SJSA1 (cell line): Measurements from ENCODE around the gene BLM. TPM values are rescaled to one million over a fixed set of nuclear protein-coding genes. Genes with fewer than 3 reads are reported as not detected.
"Not testable (repeated sequence)": the region's sequence is repeated elsewhere in the genome, so short reads cannot be mapped to it uniquely, and the experiment has no call there.

Source experiments
- DNase-seq, 2 experiments: peaks; one replicate each; pipeline ENCODE4 v3.0.0-alpha.2; 2015 to 2020; ENCODE audit warnings: low spot score in 2 of 2, low read depth in 1 of 2
- H3K27ac ChIP-seq: fragments of 250-450 bp; sonication (Bioruptor Pico); 2 replicates; pipeline ENCODE4 v1.5.1; 2020; ENCODE audit warnings: mild to moderate bottlenecking, moderate library complexity
- H3K27me3 ChIP-seq: fragments of 250-450 bp; sonication (Bioruptor Pico); replicated peaks from 2 replicates; pipeline ENCODE4 v1.5.1; 2020; ENCODE audit warnings: mild to moderate bottlenecking, moderate library complexity
- H3K36me3 ChIP-seq: fragments of 250-450 bp; sonication (Bioruptor Pico); 2 replicates; pipeline ENCODE4 v1.5.1; 2020; ENCODE audit warnings: mild to moderate bottlenecking
- H3K4me1 ChIP-seq: fragments of 250-450 bp; sonication (Bioruptor Pico); replicated peaks from 2 replicates; pipeline ENCODE4 v1.6.1; 2021; ENCODE audit warnings: mild to moderate bottlenecking
- H3K4me3 ChIP-seq: fragments of 250-450 bp; sonication (Bioruptor Pico); 2 replicates; pipeline ENCODE4 v1.5.1; 2020; ENCODE audit warnings: mild to moderate bottlenecking
- H3K9me3 ChIP-seq: fragments of 250-450 bp; sonication (Bioruptor Pico); replicated peaks from 2 replicates; pipeline ENCODE4 v1.5.1; 2020; ENCODE audit warnings: mild to moderate bottlenecking
- total RNA-seq: library from RNA; depleted of rRNA; stranded (reverse); fragments of >200 nt; shearing (Covaris generic); gene quantifications from 2 replicates; pipeline ENCODE4 v1.2.3, GENCODE V29; 2014

BLM gene
- total RNA-seq, 1 experiment from 2014 or later: 25.0 TPM

GRCh38 chr15:90683876-90684275, 33.3 kb upstream of the BLM start:
- H3K4me1 ChIP-seq: peaks cover 55% of the 10 kb centered on the region
- H3K27me3 ChIP-seq: no peaks in the 10 kb centered on the region
- H3K36me3 ChIP-seq: no peaks in the 10 kb centered on the region
- peak overlapping the region; percentile 76 for H3K27ac ChIP-seq
- H3K4me3 ChIP-seq: no peak overlapping the region
- peak; percentile 85 to 92 for DNase-seq
- no peaks in the 10 kb centered on the region for H3K9me3 ChIP-seq

- Histone ChIP-seq H3K27ac (peak overlapping the region; percentile 76), H3K9me3 (no peaks in the 10 kb centered on the region), H3K27me3 (no peaks in the 10 kb centered on the region), H3K36me3 (no peaks in the 10 kb centered on the region), H3K4me1 (peaks cover 55% of the 10 kb centered on the region), H3K4me3 (no peak overlapping the region)
- no peak for DNase-seq
Observed at GRCh38 chr15:90684281-90684680, 32.9 kb upstream of the BLM start.

GRCh38 chr15:90685591-90686434, 31.3 kb upstream of the BLM start:
- Histone ChIP-seq H3K4me3 (no peak overlapping the region), H3K27me3 (no peaks in the 10 kb centered on the region), H3K4me1 (peaks cover 43% of the 10 kb centered on the region), H3K27ac (peak overlapping the region; percentile 12; the same call in 1 of the 2 replicates), H3K9me3 (no peaks in the 10 kb centered on the region), H3K36me3 (no peaks in the 10 kb centered on the region)
- DNase-seq: no peak

- Histone ChIP-seq H3K4me3 (no peak overlapping the region), H3K36me3 (no peaks in the 10 kb centered on the region), H3K27ac (peak overlapping the region; percentile 12; the same call in 1 of the 2 replicates), H3K4me1 (peaks cover 35% of the 10 kb centered on the region), H3K27me3 (no peaks in the 10 kb centered on the region), H3K9me3 (no peaks in the 10 kb centered on the region)
- DNase-seq: peak in 1 of 2 experiments; percentile 23
Observed at GRCh38 chr15:90686435-90687218, 30.5 kb upstream of the BLM start.

GRCh38 chr15:90689326-90689961, 27.7 kb upstream of the BLM start:
- not testable (repeated sequence) for H3K27me3 ChIP-seq, H3K9me3 ChIP-seq, H3K4me3 ChIP-seq, H3K27ac ChIP-seq, H3K36me3 ChIP-seq, DNase-seq
- H3K4me1 ChIP-seq: peaks cover 11% of the 10 kb centered on the region

GRCh38 chr15:90690585-90690984, 26.6 kb upstream of the BLM start:
- Histone ChIP-seq H3K27ac (no peak overlapping the region), H3K36me3 (no peaks in the 10 kb centered on the region), H3K4me3 (no peak overlapping the region), H3K9me3 (no peaks in the 10 kb centered on the region), H3K4me1 (peaks cover 7% of the 10 kb centered on the region), H3K27me3 (no peaks in the 10 kb centered on the region)
- no peak for DNase-seq

- no peak for DNase-seq
- H3K27ac ChIP-seq: no peak overlapping the region
Observed at GRCh38 chr15:90691369-90691768, 25.8 kb upstream of the BLM start.

GRCh38 chr15:90691982-90692773, 25.0 kb upstream of the BLM start:
- Histone ChIP-seq H3K27me3 (no peaks in the 10 kb centered on the region), H3K4me1 (no peaks in the 10 kb centered on the region), H3K27ac (no peak overlapping the region)

More at GRCh38 chr15:90691369-90691768, 25.8 kb upstream of the BLM start:
- H3K9me3 ChIP-seq: no peaks in the 10 kb centered on the region
- H3K4me1 ChIP-seq: peaks cover 6% of the 10 kb centered on the region
- H3K4me3 ChIP-seq: no peak overlapping the region
- H3K27me3 ChIP-seq: no peaks in the 10 kb centered on the region
- H3K36me3 ChIP-seq: no peaks in the 10 kb centered on the region

GRCh38 chr15:90694987-90695386, 22.2 kb upstream of the BLM start:
- Histone ChIP-seq H3K27ac (no peak overlapping the region), H3K27me3 (no peaks in the 10 kb centered on the region), H3K36me3 (no peaks in the 10 kb centered on the region), H3K4me3 (no peak overlapping the region), H3K4me1 (no peaks in the 10 kb centered on the region), H3K9me3 (no peaks in the 10 kb centered on the region)
- DNase-seq: no peak

More at GRCh38 chr15:90691982-90692773, 25.0 kb upstream of the BLM start:
- Histone ChIP-seq H3K9me3 (no peaks in the 10 kb centered on the region), H3K36me3 (no peaks in the 10 kb centered on the region), H3K4me3 (no peak overlapping the region)
- DNase-seq: no peak

GRCh38 chr15:90697175-90697574, 20.0 kb upstream of the BLM start:
- H3K4me3 ChIP-seq: no peak overlapping the region
- H3K27ac ChIP-seq: no peak overlapping the region
- no peaks in the 10 kb centered on the region for H3K27me3 ChIP-seq
- H3K4me1 ChIP-seq: peaks cover 12% of the 10 kb centered on the region
- no peaks in the 10 kb centered on the region for H3K36me3 ChIP-seq
- DNase-seq: no peak
- H3K9me3 ChIP-seq: no peaks in the 10 kb centered on the region

GRCh38 chr15:90698629-90699028, 18.5 kb upstream of the BLM start:
- DNase-seq: no peak
- H3K36me3 ChIP-seq: no peaks in the 10 kb centered on the region
- H3K27ac ChIP-seq: no peak overlapping the region
- H3K4me3 ChIP-seq: no peak overlapping the region
- H3K4me1 ChIP-seq: peaks cover 17% of the 10 kb centered on the region
- H3K9me3 ChIP-seq: no peaks in the 10 kb centered on the region
- H3K27me3 ChIP-seq: no peaks in the 10 kb centered on the region

- Histone ChIP-seq H3K27ac (no peak overlapping the region; the same call in 1 of the 2 replicates), H3K4me1 (peaks cover 17% of the 10 kb centered on the region), H3K9me3 (no peaks in the 10 kb centered on the region), H3K36me3 (no peaks in the 10 kb centered on the region), H3K4me3 (no peak overlapping the region), H3K27me3 (no peaks in the 10 kb centered on the region)
- DNase-seq: no peak
Observed at GRCh38 chr15:90701048-90701447, 16.1 kb upstream of the BLM start.
